Cortex of kidney (tissue), 1 donor: ENCODE results near the gene LHFPL6.

Source experiments
- DNase-seq: peaks from one replicate; lab custom pipeline; 2025; lab: John Stamatoyannopoulos, UW

The LHFPL6 gene

DNA sequence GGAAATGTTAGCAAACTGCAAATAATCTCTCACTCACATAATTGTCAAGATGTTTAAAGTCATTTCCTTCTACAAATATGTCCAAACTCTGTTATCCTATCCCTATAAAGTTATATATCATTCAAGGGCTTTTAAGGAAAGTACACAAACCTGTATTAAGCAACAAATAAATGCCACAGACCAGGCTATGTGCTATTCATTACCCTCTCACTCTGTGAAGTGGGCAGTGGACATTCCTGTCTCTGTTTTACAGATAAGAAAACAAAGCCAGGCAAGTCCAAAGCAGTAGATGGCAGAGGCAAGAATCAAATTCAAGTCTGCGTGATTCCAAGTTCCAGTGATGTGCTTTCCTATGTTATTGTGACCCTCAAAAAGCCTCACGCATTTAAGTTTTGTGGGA lies 140.6 kb downstream of the LHFPL6 start:
- DNase-seq, result no peak

GRCh38 chr13:39461685-39462266 lies 141.2 kb downstream of the LHFPL6 start:
- DNase-seq, result no peak

DNA sequence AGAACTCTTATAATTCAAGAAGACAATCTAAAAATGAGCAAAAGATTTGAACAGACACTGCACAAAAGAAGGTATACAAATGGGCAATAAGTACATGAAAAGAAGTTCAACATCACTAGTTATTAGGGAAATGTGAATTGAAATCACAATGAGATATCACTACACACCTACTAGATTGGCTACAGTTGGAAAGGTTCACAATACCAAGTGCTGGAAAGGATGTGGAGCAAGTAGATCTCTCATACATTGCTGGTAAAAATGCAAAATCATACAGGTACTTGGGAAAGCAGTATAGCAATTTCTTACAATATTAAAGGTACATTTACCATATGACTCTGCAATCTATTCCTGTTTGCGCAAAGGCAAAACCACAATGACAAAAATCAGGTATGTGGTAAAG lies 145.7 kb downstream of the LHFPL6 start:
- no peak for DNase-seq

GRCh38 chr13:39455521-39456175 lies 147.3 kb downstream of the LHFPL6 start:
- no peak for DNase-seq

DNA sequence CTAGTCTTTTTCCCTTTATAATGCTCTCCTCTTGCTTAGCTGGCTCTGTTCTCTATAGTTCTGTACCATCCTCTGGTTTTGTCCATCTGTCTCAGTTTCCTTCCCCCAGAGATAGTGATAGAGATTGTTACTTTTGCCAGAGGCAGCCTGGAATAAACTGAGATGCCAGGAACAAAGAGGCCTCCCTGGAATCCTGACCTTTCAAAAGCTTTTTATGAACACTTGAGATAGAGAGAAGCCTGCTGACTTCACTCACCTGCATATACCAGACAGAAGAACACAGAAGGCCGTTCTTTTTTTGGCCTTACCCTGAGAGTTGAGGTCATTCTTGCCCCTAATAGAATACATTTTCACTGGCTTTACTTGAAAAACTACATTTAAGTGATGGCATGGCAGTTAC lies 150.2 kb downstream of the LHFPL6 start:
- no peak for DNase-seq

GRCh38 chr13:39452417-39452816 lies 150.6 kb downstream of the LHFPL6 start:
- DNase-seq, result no peak

DNA sequence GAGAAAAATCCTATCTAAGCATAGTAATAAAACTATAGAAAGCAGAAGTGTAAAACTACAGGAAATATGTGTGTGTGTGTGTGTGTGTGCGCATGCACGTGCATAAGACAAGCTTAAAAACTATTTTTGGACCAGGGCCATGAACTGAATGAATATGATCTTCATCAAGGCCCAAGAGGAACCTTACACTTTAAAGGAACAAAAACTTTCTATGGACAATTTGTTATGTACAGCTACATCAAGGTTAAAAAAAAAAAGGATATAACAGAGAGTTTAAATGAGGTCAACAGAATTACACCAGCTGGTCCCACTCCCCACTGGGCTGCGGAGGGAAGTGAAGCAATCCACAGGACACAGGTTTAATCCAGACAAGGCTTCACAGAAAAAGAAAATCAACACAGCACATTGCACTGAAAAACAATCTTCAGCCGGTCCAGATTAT lies 151.1 kb downstream of the LHFPL6 start:
- DNase-seq, result no peak

- no peak for DNase-seq
These were observed 151.7 kb downstream of the LHFPL6 start for GRCh38 chr13:39451301-39451700.

DNA sequence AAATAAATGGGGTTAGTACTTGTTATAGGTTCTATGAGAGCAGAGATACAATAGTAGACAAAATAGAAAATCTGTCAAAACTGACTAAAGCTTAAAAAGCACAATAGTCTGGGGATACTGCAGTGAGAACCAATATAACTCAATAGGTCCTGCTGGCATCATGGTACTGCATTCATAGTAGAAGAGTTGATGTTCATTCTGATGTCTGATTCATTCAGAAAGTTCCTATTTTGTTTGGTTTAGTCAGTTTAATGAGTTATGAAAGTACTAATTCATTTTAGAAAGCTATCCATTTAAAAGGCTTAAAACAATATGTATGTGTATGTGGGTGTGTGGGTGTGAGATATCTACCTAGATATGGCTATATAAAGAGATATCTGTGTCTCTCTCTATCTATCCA lies 152.8 kb downstream of the LHFPL6 start:
- no peak for DNase-seq

GRCh38 chr13:39448834-39449233 lies 154.2 kb downstream of the LHFPL6 start:
- no peak for DNase-seq

- DNase-seq, result no peak
These were observed 156.1 kb downstream of the LHFPL6 start for GRCh38 chr13:39446865-39447264.

DNA sequence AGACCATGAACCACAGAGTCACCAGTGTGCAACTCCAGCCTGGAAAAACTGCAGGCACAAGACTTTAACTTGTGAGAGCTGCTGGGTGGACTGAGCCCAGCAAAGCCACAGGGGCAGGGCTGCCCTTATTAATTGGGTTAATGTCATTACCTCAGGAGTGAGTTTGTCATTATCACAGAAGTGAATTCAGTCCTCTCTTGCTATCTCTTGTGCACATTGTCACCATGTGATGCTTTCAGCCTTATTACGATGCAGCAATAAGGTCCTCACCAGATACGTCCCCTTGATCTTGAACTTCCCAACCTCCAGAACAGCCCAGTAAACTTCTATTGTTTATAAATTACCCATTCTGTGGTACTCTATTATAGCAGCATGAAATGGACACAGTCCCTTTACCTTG lies 158.1 kb downstream of the LHFPL6 start:
- DNase-seq, result no peak

DNA sequence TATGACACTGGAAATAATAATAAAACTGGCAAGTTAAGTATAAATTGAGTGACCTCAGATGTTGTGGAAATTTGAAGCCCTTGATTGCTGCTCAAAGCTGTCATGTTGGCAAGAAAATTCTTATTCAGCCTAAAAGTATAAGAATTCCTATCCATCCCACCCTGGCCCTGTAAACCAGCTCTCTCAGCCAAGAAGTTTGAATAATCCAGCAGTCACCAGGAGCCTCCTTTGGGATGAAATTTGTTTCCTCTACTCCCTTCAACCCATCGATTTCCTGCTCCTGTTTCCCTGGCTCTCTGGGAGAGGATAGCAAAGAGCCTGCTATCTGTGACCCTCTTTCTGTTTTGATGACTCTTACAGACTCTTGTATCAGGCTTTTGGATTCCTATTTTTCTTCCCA lies 169.3 kb downstream of the LHFPL6 start:
- no peak for DNase-seq

DNA sequence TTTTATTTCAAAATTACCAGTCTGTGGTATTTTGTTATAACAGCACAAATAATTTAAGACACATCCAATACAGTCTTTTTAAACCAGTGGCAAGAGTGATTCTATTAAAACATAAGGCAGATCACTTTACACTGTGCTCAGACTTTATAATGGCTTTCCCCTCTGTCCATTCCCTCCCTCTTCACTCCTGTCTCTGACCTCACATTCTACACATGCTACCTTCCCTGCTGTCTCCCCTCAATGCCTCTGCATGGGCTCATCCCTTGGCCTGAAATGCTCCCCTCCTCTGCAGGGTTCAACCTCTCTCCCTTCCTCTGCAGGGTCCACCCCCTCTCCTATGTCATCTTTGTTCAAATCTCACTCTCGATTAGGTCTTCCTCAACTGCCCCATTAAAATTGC lies 170.8 kb downstream of the LHFPL6 start:
- DNase-seq, result no peak

DNA sequence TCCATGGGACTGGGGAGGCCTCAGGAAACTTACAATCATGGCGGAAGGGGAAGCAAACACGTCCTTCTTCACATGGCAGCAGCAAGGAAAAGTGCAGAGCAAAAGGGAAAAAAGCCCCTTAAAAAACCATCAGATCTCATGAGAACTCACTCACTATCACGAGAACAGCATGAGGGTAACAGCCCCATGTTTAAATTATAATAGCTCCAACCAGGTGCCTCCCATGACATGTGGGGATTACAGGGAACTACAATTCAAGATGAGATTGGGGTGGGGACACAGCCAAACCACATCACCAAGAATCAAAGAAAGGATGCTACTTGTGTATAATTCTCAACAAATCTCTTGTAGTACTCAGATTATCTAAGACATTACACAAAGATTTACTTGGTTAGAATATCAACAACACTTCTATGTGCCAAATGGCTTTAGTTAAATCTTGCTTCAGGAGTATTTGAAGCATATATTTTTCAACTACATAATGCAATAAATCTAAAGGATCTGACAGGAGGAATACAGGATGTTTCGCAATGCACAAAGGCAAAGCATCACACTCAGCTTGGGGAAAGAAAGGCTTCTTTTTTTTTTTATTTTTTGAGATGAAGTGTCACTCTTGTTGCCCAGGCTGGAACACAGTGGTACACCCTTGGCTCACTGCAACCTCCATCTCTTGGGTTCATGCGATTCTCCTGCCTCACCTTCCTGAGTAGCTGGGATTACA lies 180.0 kb downstream of the LHFPL6 start:
- no peak for DNase-seq

DNA sequence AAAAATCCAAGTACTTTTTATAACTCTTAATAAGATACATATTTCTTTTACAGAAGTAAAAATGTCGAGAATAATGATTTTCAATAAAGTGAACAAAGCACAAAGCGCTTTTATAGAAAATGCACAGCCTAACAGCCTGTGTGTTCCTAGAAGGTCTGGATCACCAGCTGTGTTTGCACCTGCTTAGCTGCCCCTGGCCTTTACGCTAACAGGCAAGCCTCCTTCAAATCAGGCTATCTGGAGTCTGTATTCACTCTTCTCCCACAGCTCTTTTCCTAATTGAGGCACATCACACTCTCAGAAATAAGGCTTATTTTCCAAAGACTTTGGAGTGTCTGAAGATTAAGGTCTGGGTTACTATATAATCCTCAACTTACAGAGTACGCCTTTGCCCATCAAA lies 183.1 kb downstream of the LHFPL6 start:
- no peak for DNase-seq

DNA sequence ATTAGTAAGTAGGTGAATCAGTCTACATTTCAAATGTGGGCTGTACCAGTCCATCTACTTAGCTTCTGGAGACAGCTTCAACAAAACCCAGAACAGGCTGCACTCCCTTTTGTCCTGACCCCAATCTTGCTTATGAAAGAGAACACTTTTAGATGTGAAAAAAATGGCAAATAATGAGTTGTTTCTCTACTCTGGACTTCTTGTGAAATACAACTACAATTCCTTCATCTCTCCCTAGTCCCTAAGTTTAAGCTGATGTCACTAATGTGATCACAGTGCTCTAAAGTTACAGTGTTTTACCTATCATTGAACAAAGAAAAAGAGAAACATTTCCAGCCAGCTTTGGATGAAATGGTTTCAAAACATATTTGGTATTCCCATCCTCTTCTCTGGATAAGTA lies 183.9 kb downstream of the LHFPL6 start:
- DNase-seq, result no peak

DNA sequence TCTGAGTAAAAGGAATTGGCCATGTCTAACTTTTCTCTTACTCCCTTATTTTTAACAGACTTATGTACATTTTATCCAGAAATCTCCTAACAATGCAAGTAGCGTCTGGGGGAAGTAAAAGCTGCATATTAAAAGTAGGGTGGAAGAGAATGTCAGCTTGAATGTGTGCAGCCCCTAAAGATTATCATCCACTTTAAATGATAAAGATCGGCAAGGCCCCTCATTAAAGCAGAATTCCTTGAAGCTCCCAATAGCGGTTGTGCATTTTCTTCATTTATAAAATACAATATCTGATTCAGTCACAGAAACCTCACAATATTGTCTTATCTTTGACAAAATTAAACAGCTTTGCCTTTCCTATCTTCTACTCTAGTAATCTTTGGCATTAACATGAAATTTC lies 184.6 kb downstream of the LHFPL6 start:
- DNase-seq, result no peak

GRCh38 chr13:39417643-39418042 lies 185.3 kb downstream of the LHFPL6 start:
- DNase-seq, result no peak

GRCh38 chr13:39417131-39417530 lies 185.9 kb downstream of the LHFPL6 start:
- DNase-seq, result no peak

DNA sequence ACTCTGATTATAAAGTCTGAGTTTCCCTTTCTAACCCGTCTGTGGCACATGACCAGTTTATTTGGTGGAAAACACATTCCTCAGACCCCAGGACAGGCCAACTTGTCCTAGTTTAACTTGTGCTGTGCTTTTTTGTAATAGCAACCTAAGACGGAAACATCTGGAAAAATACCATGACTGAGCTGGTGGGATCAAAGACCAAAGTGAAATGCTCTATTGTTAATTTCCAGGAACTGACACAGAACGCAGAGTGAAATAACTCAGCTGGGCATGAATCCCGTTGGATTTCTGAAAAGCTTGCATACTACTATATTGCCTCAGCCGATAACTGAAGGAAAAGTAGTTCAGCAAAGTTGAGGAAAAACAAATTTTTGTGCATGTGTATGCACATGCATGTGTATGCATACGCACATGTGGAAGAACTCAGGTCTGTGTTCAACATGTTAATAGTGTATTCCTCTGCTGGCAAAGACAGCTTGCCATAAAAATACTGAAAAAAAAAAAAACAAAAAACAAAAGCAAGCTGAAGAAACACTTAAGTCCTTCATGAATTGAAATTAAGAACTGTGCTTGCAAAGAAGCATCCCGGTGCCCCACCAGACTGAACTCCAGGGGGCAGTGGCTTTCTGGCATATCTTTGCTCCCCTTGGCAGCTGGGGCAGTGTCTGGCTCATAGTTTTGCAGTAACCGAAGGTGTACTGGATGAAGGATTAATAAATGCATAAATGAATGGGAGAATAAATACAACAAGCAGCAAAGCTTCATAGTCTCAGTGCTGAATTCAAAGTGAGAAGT lies 187.8 kb downstream of the LHFPL6 start:
- no peak for DNase-seq

DNA sequence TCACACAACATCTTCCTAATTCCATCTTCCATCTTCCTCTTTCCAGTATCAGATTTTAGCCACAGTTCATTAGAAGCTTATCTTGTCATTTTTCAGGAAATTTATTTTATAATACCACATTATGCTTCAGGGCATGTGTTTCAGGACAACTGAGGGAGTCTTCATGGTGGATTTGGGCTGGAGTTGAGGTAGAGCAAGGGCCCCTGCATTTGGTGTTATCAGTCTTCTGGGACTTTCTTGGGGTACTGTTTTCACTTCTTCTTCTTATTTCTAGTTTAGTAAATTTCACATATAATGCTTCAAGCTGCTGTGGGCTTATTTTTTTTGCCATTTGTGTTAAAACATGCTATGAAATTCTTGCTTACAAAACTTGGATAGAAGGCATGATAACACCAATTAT lies 188.7 kb downstream of the LHFPL6 start:
- no peak for DNase-seq

GRCh38 chr13:39411511-39411910 lies 191.5 kb downstream of the LHFPL6 start:
- no peak for DNase-seq
